GM03348 (cell line): ENCODE measurements around the gene AP3B1.
"Not testable (repeated sequence)": the region's sequence is repeated elsewhere in the genome, so short reads cannot be mapped to it uniquely, and the experiment has no call there.

Source experiments
- DNase-seq: peaks from one replicate; pipeline ENCODE4 v3.0.0; 2012; ENCODE audit warnings: low spot score

The AP3B1 gene

GRCh38 chr5:78243639-78244038, 50.9 kb downstream of the AP3B1 start:
- peak; percentile 56 for DNase-seq

- no peak for DNase-seq
Observed at GRCh38 chr5:78243091-78243490, 51.4 kb downstream of the AP3B1 start.

- peak; percentile 5 for DNase-seq
Observed at GRCh38 chr5:78242001-78242400, 52.5 kb downstream of the AP3B1 start.

DNA sequence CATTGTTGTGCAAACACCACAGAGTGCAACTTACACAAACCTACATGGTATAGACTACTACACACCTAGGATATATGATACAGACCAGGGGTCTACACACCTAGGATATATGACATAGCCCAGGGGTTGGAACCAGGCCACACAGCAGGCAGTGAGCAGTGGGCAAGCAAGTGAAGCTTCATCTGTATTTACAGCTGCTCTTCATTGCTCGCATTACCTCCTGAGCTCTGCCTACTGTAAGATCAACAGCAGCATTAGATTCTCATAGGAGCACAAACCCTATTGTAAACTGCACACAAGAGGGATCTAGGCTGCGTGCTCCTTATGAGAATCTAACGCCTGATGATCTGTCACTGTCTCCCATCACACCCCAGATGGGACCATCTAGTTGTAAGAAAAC, 56.6 kb downstream of the AP3B1 start:
- no peak for DNase-seq

- DNase-seq = no peak
Observed at GRCh38 chr5:78236046-78236445, 58.5 kb downstream of the AP3B1 start.

DNA sequence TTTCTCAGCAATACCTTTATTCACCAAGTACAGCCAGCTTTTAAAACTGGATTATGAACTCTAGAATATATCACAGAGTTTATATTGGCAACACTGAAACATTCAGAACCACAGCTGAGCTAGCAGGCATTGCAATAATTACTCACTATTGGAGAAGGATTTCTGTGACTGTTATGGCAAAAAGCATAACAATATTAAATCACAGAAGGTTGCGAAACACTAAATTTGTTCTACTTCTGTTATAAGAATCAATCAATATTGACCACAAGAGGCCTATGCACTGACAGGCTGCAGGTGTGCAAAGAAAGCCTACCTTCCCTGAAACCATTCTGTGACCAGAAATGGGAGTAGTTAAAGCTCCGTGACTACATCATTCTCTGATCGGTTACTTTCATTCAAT, 59.2 kb downstream of the AP3B1 start:
- peak; percentile 45 for DNase-seq

DNA sequence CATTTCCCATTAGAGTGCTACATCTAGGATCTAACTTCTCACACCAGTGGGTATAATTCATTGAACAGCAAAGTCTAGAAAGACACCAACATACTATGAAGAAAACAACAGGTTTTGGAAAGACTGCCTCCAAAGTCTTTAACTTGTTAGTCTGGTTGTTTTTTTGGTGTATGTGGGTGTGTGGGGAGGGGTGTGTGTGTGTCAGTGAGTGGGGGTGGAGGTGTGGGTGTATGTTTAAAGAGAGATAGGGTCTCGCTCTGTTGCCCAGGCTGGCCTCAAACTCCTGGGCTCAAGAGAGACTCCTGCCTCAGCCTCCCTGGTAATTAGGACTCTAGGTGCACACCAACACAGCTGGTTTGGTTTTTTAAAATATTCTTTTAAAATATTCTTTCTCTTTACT, 59.7 kb downstream of the AP3B1 start:
- no peak for DNase-seq

- no peak for DNase-seq
Observed at GRCh38 chr5:78232163-78232562, 62.3 kb downstream of the AP3B1 start.

DNA sequence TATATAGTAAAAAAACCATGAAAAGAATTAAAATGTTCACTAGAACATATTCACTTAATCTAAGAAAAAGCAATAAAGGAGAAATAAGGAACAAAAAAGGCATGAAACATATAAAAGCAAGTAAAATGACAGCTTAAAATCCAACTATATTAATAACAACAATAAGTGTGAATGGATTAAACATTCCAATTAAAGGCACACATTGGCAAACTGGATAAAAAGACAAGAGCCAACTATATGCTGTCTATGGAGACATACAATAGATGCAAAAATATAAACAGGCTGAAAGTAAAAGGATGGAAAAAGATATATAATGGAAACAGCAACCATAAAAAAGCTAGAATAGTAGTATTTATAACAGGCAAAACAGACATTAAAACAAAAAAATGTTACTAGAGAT, 70.1 kb downstream of the AP3B1 start:
- no peak for DNase-seq

DNA sequence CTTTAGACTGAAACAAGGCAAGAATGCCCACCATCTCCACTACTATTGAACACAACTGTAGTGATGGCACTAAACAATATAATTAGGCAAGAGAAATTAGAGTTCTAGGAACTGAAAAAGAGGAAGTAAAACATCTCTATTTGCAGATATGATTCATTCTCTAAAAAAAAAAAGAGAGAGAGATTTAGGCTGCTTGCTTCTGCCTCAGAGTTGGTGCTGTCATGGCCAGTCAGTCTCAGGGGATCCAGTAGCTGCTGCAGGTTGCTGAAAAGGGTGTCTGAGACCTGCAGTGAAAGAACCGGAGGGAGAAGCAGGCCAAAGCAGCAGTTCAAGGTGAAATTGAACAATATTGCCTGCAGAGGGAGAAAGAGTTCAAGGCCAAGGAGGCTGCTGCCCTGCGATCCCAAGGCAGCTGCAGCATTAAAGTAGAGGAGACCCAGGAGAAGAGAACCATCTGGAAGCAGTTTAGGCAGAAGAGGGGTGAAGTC, 72.5 kb downstream of the AP3B1 start:
- DNase-seq = peak; percentile 5

- no peak for DNase-seq
Observed at GRCh38 chr5:78221467-78221866, 73.0 kb downstream of the AP3B1 start.

DNA sequence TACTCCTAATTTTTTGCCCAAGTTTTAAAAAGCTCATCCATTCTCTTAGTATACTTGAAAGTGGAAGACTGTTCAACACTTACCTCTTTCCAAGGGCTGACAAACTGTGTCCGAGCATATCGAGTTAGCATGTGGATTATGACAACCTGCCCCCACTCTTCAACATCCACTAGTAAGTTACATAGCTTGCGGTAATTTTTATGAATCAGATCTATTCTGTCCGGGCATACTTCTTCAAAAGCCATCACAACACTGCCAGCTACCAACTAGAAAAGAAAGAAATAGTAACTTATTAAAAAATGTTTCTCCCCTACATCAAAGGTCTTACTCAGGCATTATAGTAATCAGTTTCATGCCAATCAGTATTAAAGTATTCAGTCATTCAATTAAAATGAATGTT, 78.5 kb downstream of the AP3B1 start:
- no peak for DNase-seq

DNA sequence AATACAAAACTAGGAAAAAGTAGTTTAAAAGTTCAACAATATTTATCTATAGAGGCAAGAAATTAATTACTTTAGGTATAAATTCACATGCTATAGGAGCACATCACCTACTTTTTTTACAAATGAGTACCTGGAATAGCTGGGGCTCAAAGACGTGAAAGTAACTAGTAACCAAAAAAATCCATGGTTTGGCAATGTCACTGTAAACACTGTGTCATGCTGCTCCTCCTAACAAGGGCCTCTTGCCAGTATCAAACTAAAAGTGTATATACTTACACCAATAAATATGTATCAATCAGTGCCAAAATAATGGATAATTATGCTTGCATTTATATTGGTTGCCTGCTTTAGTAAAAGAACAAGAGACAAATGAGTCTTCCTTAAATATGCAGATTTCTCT, 78.9 kb downstream of the AP3B1 start:
- DNase-seq = no peak

- no peak for DNase-seq
Observed at GRCh38 chr5:78213799-78214198, 80.7 kb downstream of the AP3B1 start.

GRCh38 chr5:78211052-78211451, 83.4 kb downstream of the AP3B1 start:
- no peak for DNase-seq

- no peak for DNase-seq
Observed at GRCh38 chr5:78204241-78204640, 90.3 kb downstream of the AP3B1 start.

DNA sequence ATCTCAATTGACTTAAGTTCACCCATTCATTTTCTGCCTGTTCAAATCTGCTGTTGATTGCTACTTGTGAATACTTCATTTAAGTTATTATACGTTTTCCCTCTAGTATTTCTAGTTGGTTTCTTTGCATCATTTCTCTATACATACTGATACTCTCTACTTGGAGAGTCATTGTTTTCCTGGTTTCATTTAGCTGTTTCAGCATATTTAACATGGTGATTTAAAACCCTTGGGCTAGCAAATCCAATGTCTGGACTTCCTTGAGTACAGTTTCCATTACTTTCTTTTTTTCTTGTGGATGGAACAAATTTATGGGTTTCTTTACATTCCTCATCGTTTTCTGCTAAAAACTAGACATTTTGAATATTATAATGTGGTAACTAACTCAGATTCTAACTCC, 90.7 kb downstream of the AP3B1 start:
- no peak for DNase-seq

GRCh38 chr5:78190402-78190801, 104.1 kb downstream of the AP3B1 start:
- DNase-seq = no peak

GRCh38 chr5:78188681-78189080, 105.8 kb downstream of the AP3B1 start:
- DNase-seq = not testable (repeated sequence)

DNA sequence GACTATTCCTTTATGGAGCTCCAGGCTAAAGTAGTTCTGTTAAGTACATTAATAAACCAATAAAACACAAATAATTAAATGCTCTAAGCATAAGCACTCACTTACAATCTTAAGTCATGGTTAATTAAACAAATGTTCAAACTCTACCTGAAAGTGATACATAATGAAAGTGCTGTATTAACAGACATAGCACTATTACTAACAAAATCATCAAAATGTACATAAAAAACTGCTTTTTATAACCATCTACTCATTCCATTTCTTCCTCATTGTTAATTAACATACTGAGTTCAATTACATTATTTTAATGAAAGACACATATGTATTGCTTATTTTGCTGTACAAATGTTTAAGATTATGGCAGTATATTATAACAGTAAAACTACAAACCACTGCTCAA, 107.3 kb downstream of the AP3B1 start:
- DNase-seq = no peak

DNA sequence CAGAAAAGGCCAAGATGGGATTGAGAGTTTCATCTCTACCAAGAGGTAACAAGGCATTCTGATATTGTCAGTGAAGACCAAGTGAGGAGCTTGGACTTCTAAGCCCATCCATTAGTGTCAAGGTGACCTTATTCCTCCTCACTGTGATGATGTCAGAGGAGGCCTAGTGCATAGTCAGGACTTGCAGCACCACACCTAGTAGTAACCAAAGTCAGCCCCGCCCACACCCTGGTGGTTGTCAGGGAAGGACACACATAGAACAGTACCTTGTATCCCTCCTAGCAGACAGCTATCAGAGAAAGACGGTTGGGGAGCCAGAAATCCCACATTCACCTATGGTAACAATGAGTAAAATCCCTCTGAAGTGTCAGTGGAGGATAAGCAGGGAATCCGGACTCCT, 111.7 kb downstream of the AP3B1 start:
- no peak for DNase-seq

- no peak for DNase-seq
Observed at GRCh38 chr5:78178356-78178755, 116.1 kb downstream of the AP3B1 start.

DNA sequence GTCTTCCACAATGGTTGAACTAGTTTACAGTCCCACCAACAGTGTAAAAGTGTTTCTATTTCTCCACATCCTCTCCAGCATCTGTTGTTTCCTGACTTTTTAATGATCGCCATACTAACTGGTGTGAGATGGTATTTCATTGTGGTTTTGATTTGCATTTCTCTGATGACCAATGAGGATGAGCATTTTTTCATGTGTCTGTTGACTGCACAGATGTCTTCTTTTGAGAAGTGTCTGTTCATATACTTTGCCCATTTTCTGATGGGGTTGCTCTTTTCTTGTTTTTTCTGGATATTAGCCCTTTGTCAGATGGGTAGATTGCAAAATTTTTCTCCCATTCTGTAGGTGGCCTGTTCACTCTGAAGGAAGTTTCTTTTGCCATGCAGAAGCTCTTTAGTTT, 124.2 kb downstream of the AP3B1 start:
- not testable (repeated sequence) for DNase-seq

- peak; percentile 8 for DNase-seq
Observed at GRCh38 chr5:78162253-78162862, 132.1 kb downstream of the AP3B1 start.

- no peak for DNase-seq
Observed at GRCh38 chr5:78157001-78157400, 137.5 kb downstream of the AP3B1 start.
